ENCODE results near the gene GPR21. TPM values are rescaled to one million over a fixed set of nuclear protein-coding genes. Genes with fewer than 3 reads are reported as not detected.

GPR21 gene
- total RNA-seq, 1 experiment from 2014 or later, result 1.1 TPM

DNA sequence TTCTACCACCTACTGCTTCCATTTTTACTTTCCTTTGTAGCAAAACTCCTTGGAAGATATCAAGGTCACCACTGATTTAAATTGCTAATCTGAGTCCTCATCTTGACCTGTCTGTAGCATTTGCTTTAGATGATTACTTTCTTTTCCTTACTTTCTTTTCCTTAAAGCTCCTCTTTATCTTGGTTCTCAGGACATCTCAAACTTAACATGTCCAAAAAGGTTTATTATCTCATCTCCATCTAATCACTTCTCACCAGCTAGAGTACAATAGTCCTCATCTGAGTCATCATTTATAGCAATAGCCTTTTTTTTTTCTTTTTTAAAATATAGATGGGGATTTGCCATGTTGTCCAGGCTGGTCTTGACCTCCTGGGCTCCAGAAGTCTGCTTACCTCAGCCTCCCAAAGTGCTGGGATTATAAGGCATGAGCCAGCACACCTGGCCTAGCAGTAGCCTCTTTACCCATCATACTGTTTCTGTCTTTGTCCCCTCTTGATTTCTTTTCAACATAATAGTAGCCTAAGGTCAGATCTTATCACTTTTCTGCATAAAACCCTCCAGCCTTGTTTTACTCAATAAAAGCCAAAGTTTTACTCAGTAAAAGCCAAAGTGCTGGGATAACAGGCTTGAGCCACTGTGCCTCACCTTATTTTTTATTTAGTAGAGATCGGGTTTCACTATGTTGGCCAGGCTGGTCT is 32.9 kb upstream of the GPR21 start (continued):
- TF ChIP-seq SIN3A (IDR thresholded peaks at IDR 0.05; ENCODE audit: low read depth), result no peak

GRCh38 chr9:123002754-123003153 is 30.7 kb upstream of the GPR21 start:
- H3K9ac ChIP-seq (ENCODE audit: low read length), result no peak overlapping the region
- H3K4me2 ChIP-seq (ENCODE audit: low read length), result no peak overlapping the region
- H3K9me2 ChIP-seq (ENCODE audit: insufficient read depth), result no peaks in the 10 kb centered on the region
- no peaks in the 10 kb centered on the region for H3K9me3 ChIP-seq (ENCODE audit: control insufficient read depth in 1 of 2, insufficient read depth in 1 of 2, low read depth in 1 of 2, low read length in 2 of 2)
- ChIA-PET CTCF (interaction anchor here (2.0 kb wide), 1 partner anchor 12 kb away, joined by 6 read pairs; no protein-coding TSS in a partner anchor), RAD21 (ENCODE audit: low non-redundant PET in 1 of 2, low total read pairs in 2 of 2, uncharacterized antibody in 2 of 2, unreplicated experiment in 2 of 2) (no interaction called here), POLR2A (no interaction called here)
- no peak overlapping the region for H3K27ac ChIP-seq (ENCODE audit: low read depth, low read length)
- H3K27me3 ChIP-seq (ENCODE audit: insufficient read depth, low read length), result no peaks in the 10 kb centered on the region
- ATAC-seq (no peak), DNase-seq (ENCODE audit: low read depth, low spot score) (no peak)
- no peak overlapping the region for H3K4me3 ChIP-seq (replicated peaks in 1 of 2; ENCODE audit: low read depth in 1 of 2, low read length in 2 of 2)
- H4K20me1 ChIP-seq (ENCODE audit: insufficient read depth), result no peaks in the 10 kb centered on the region
- intact Hi-C loops (cut with micrococcal nuclease), result no loop called here
- no peaks in the 10 kb centered on the region for H3K79me2 ChIP-seq (ENCODE audit: insufficient read depth, low read length)
- peaks cover 8 to 22% of the 10 kb centered on the region in 2 experiments; a peak in 3 of 4 replicates for H3K36me3 ChIP-seq (ENCODE audit: control insufficient read depth in 1 of 2, insufficient read depth in 2 of 2, low read length in 2 of 2)
- TF ChIP-seq FOSL1 (IDR thresholded peaks at IDR 0.05; ENCODE audit: low read depth) (no peak), SRF (IDR thresholded peaks at IDR 0.05; ENCODE audit: low read depth) (no peak), CTCF (IDR thresholded peaks at IDR 0.05 in 2 of 3, conservative IDR thresholded peaks at IDR 0.05 in 1 of 3; ENCODE audit: borderline replicate concordance in 1 of 3, insufficient read depth in 1 of 3, low read depth in 2 of 3, low read length in 2 of 3) (no peak), TCF7L2 (IDR thresholded peaks at IDR 0.05; ENCODE audit: borderline replicate concordance, extremely low read depth, insufficient read depth, insufficient read length) (no peak), SIN3A (IDR thresholded peaks at IDR 0.05; ENCODE audit: low read depth) (no peak), YY1 (IDR thresholded peaks at IDR 0.05; ENCODE audit: extremely low read depth, insufficient replicate concordance, low read depth, low read length) (no peak), CEBPB (IDR thresholded peaks at IDR 0.05; ENCODE audit: low read depth) (no peak), ELF1 (IDR thresholded peaks at IDR 0.05; ENCODE audit: borderline replicate concordance, low read depth) (no peak), POLR2AphosphoS5 (IDR thresholded peaks at IDR 0.05; ENCODE audit: low read depth, low read length) (no peak), ZNF274 (IDR thresholded peaks at IDR 0.05; ENCODE audit: low read depth, low read length) (no peak), ZBTB33 (IDR thresholded peaks at IDR 0.05; ENCODE audit: extremely low read depth, insufficient replicate concordance, low read length) (no peak), POLR2A (IDR thresholded peaks at IDR 0.05; ENCODE audit: borderline replicate concordance, extremely low read depth, insufficient read depth, insufficient read length) (no peak), JUND (IDR thresholded peaks at IDR 0.05) (no peak)
- TF ChIP-seq, protein P1, sequence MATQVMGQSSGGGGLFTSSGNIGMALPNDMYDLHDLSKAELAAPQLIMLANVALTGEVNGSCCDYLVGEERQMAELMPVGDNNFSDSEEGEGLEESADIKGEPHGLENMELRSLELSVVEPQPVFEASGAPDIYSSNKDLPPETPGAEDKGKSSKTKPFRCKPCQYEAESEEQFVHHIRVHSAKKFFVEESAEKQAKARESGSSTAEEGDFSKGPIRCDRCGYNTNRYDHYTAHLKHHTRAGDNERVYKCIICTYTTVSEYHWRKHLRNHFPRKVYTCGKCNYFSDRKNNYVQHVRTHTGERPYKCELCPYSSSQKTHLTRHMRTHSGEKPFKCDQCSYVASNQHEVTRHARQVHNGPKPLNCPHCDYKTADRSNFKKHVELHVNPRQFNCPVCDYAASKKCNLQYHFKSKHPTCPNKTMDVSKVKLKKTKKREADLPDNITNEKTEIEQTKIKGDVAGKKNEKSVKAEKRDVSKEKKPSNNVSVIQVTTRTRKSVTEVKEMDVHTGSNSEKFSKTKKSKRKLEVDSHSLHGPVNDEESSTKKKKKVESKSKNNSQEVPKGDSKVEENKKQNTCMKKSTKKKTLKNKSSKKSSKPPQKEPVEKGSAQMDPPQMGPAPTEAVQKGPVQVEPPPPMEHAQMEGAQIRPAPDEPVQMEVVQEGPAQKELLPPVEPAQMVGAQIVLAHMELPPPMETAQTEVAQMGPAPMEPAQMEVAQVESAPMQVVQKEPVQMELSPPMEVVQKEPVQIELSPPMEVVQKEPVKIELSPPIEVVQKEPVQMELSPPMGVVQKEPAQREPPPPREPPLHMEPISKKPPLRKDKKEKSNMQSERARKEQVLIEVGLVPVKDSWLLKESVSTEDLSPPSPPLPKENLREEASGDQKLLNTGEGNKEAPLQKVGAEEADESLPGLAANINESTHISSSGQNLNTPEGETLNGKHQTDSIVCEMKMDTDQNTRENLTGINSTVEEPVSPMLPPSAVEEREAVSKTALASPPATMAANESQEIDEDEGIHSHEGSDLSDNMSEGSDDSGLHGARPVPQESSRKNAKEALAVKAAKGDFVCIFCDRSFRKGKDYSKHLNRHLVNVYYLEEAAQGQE (IDR thresholded peaks at IDR 0.05; ENCODE audit: low read depth), result no peak
- H2AFZ ChIP-seq (ENCODE audit: low read depth, low read length, poor library complexity, severe bottlenecking), result no peak overlapping the region
- BruUV-seq (replicated peaks), result no TSS peak
- H3K4me1 ChIP-seq (ENCODE audit: control insufficient read depth in 1 of 2, insufficient read depth in 2 of 2, low read length in 2 of 2), result no peaks in the 10 kb centered on the region

All from HCT116 (cell line).